ENCODE data around the gene EIF5.
A peak's percentile ranks its signal among the peaks of the same experiment; 100 is the strongest.

EIF5 gene

DNA sequence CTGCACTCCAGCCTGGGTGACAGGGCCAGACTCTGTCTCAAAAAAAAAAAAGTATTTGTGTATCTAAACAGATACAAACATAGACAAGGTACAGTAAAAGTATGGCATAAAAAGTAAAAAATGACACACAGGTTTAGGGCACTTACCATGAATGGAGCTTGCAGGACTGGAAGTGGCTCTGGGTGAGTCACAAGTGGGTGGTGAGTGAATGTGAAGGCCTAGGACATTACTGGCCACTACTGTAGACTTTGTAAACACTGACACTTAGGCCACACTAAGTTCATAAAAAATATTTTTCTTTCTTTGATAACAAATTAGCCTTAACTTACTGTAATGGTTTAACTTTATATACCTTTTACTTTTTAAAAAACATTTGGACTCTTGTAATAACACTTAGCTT lies 38.0 kb upstream of the EIF5 start:
- no peak overlapping the region for H2AFZ ChIP-seq (ENCODE audit: low read depth, low read length)

DNA sequence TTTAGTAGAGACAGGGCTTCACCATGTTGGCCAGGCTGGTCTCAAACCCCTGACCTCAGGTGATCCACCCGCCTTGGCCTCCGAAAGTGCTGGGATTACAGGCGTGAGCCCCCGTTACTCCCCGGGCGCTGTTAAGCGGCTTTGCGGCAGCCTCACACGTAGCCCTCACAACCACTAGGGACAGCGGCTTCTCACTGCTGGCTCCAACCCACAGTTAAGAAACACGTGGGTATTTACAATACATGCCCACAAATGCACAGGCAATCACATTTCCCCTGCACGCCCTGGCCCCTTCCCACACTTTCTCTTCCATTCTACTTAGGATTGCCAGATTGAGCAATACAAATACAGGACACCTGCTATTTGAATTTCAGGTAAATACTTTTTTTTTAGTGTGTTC lies 37.0 kb upstream of the EIF5 start:
- 76% methylated on average over 12 of the region's 12 CpGs for WGBS

More for the DNA sequence above, 38.0 kb upstream of the EIF5 start:
- H3K14ac ChIP-seq (ENCODE audit: low read length in 2 of 2) = no peak overlapping the region
- H2AK5ac ChIP-seq (ENCODE audit: low read length, severe bottlenecking) = no peak overlapping the region
- H3K27me3 ChIP-seq (ENCODE audit: control insufficient read depth in 1 of 2, insufficient read depth in 1 of 2, low read length in 2 of 2) = peaks cover 19 to 35% of the 10 kb centered on the region in 2 experiments
- H3K4ac ChIP-seq (ENCODE audit: low read depth in 1 of 2, low read length in 2 of 2) = no peak overlapping the region
- DNase-seq = peak; percentile 79
- no peaks in the 10 kb centered on the region for H3K9me3 ChIP-seq (ENCODE audit: control insufficient read depth, low read length)
- H3K27ac ChIP-seq (ENCODE audit: low read length, poor library complexity, severe bottlenecking) = no peak overlapping the region
- H3K23ac ChIP-seq (ENCODE audit: low read length in 2 of 2) = no peak overlapping the region
- H4K8ac ChIP-seq (ENCODE audit: low read length) = no peak overlapping the region
- H2BK12ac ChIP-seq (ENCODE audit: low read length in 2 of 2) = no peak overlapping the region
- no peak overlapping the region for H2BK15ac ChIP-seq (ENCODE audit: low read depth, poor library complexity, severe bottlenecking)
- no peak overlapping the region for H3K4me3 ChIP-seq (ENCODE audit: insufficient read depth in 1 of 2, low read depth in 1 of 2, low read length in 2 of 2)
- no peaks in the 10 kb centered on the region for H3K36me3 ChIP-seq (ENCODE audit: control insufficient read depth in 1 of 2, insufficient read depth in 2 of 2, low read depth in 1 of 2, low read length in 2 of 2)
- no peak overlapping the region for H2BK5ac ChIP-seq (ENCODE audit: low read depth, low read length, poor library complexity, severe bottlenecking)
- no peak overlapping the region for H2BK120ac ChIP-seq (ENCODE audit: low read depth, low read length)
- H3K9ac ChIP-seq (ENCODE audit: low read length) = no peak overlapping the region
- no peak overlapping the region for H4K91ac ChIP-seq (ENCODE audit: low read length)
- no peaks in the 10 kb centered on the region for H3K79me1 ChIP-seq (replicated peaks; ENCODE audit: low read length, poor library complexity, severe bottlenecking)
- H3K4me2 ChIP-seq (ENCODE audit: low read length, poor library complexity, severe bottlenecking) = no peak overlapping the region
- H3K4me1 ChIP-seq (ENCODE audit: control insufficient read depth, insufficient read depth, low read depth, low read length) = peaks cover 3% of the 10 kb centered on the region
- H3K18ac ChIP-seq (ENCODE audit: low read depth in 1 of 2, low read length in 2 of 2) = no peak overlapping the region

DNA sequence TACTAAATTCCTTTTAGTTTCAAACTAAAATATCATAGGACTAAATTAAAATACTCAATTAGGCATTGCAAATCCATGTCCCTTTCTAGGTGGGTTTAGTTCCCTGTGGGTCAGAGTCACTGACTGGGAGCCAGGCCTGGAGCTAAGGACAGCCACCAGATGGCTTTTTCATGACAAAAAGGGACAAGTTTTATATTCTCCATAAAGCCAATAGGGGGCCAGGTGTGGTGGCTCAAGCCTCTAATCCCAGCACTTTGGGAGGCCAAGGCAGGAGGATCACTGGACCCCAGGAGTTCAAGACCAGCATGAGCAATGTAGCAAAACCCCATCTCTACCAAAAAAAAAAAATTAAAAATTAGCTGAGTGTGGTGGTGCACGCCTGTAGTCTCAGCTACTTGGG lies 35.4 kb upstream of the EIF5 start:
- H3K23ac ChIP-seq (ENCODE audit: low read length in 2 of 2) = no peak overlapping the region
- no peak for DNase-seq
- H3K4me3 ChIP-seq (ENCODE audit: insufficient read depth in 1 of 2, low read depth in 1 of 2, low read length in 2 of 2) = no peak overlapping the region
- no peak overlapping the region for H3K18ac ChIP-seq (ENCODE audit: low read depth in 1 of 2, low read length in 2 of 2)
- no peak overlapping the region for H3K27ac ChIP-seq (ENCODE audit: low read length, poor library complexity, severe bottlenecking)
- H2BK15ac ChIP-seq (ENCODE audit: low read depth, poor library complexity, severe bottlenecking) = no peak overlapping the region
- no peak overlapping the region for H4K8ac ChIP-seq (ENCODE audit: low read length)
- peaks cover 3% of the 10 kb centered on the region for H3K4me1 ChIP-seq (ENCODE audit: control insufficient read depth, insufficient read depth, low read depth, low read length)
- H2BK120ac ChIP-seq (ENCODE audit: low read depth, low read length) = no peak overlapping the region
- H3K27me3 ChIP-seq (ENCODE audit: control insufficient read depth in 1 of 2, insufficient read depth in 1 of 2, low read length in 2 of 2) = peaks cover 3 to 18% of the 10 kb centered on the region in 2 experiments
- H2BK12ac ChIP-seq (ENCODE audit: low read length in 2 of 2) = no peak overlapping the region
- H3K79me1 ChIP-seq (replicated peaks; ENCODE audit: low read length, poor library complexity, severe bottlenecking) = no peaks in the 10 kb centered on the region
- H3K9me3 ChIP-seq (ENCODE audit: control insufficient read depth, low read length) = no peaks in the 10 kb centered on the region
- H2AK5ac ChIP-seq (ENCODE audit: low read length, severe bottlenecking) = no peak overlapping the region
- H2AFZ ChIP-seq (ENCODE audit: low read depth, low read length) = no peak overlapping the region
- no peaks in the 10 kb centered on the region for H3K36me3 ChIP-seq (ENCODE audit: control insufficient read depth in 1 of 2, insufficient read depth in 2 of 2, low read depth in 1 of 2, low read length in 2 of 2)
- no peak overlapping the region for H3K9ac ChIP-seq (ENCODE audit: low read length)
- H2BK5ac ChIP-seq (ENCODE audit: low read depth, low read length, poor library complexity, severe bottlenecking) = no peak overlapping the region
- H3K4me2 ChIP-seq (ENCODE audit: low read length, poor library complexity, severe bottlenecking) = no peak overlapping the region
- WGBS = 100% methylated on average over 1 of the region's 1 CpG
- H4K91ac ChIP-seq (ENCODE audit: low read length) = no peak overlapping the region
- H3K4ac ChIP-seq (ENCODE audit: low read depth in 1 of 2, low read length in 2 of 2) = no peak overlapping the region
- no peak overlapping the region for H3K14ac ChIP-seq (ENCODE audit: low read length in 2 of 2)

More for the DNA sequence above, 37.0 kb upstream of the EIF5 start:
- Histone ChIP-seq H3K9me3 (ENCODE audit: control insufficient read depth, low read length) (no peaks in the 10 kb centered on the region), H3K27me3 (ENCODE audit: control insufficient read depth in 1 of 2, insufficient read depth in 1 of 2, low read length in 2 of 2) (peaks cover 10 to 30% of the 10 kb centered on the region in 2 experiments), H4K91ac (ENCODE audit: low read length) (no peak overlapping the region), H3K9ac (ENCODE audit: low read length) (no peak overlapping the region), H2BK12ac (ENCODE audit: low read length in 2 of 2) (no peak overlapping the region), H2BK15ac (ENCODE audit: low read depth, poor library complexity, severe bottlenecking) (no peak overlapping the region), H2BK120ac (ENCODE audit: low read depth, low read length) (no peak overlapping the region), H3K4ac (ENCODE audit: low read depth in 1 of 2, low read length in 2 of 2) (no peak overlapping the region), H3K14ac (ENCODE audit: low read length in 2 of 2) (no peak overlapping the region), H3K36me3 (ENCODE audit: control insufficient read depth in 1 of 2, insufficient read depth in 2 of 2, low read depth in 1 of 2, low read length in 2 of 2) (no peaks in the 10 kb centered on the region), H2AFZ (ENCODE audit: low read depth, low read length) (no peak overlapping the region), H3K4me1 (ENCODE audit: control insufficient read depth, insufficient read depth, low read depth, low read length) (peaks cover 3% of the 10 kb centered on the region), H3K4me3 (ENCODE audit: insufficient read depth in 1 of 2, low read depth in 1 of 2, low read length in 2 of 2) (no peak overlapping the region), H2AK5ac (ENCODE audit: low read length, severe bottlenecking) (no peak overlapping the region), H3K4me2 (ENCODE audit: low read length, poor library complexity, severe bottlenecking) (no peak overlapping the region), H3K27ac (ENCODE audit: low read length, poor library complexity, severe bottlenecking) (no peak overlapping the region), H3K79me1 (replicated peaks; ENCODE audit: low read length, poor library complexity, severe bottlenecking) (no peaks in the 10 kb centered on the region), H2BK5ac (ENCODE audit: low read depth, low read length, poor library complexity, severe bottlenecking) (no peak overlapping the region), H4K8ac (ENCODE audit: low read length) (no peak overlapping the region), H3K18ac (ENCODE audit: low read depth in 1 of 2, low read length in 2 of 2) (no peak overlapping the region), H3K23ac (ENCODE audit: low read length in 2 of 2) (no peak overlapping the region)
- DNase-seq = no peak

DNA sequence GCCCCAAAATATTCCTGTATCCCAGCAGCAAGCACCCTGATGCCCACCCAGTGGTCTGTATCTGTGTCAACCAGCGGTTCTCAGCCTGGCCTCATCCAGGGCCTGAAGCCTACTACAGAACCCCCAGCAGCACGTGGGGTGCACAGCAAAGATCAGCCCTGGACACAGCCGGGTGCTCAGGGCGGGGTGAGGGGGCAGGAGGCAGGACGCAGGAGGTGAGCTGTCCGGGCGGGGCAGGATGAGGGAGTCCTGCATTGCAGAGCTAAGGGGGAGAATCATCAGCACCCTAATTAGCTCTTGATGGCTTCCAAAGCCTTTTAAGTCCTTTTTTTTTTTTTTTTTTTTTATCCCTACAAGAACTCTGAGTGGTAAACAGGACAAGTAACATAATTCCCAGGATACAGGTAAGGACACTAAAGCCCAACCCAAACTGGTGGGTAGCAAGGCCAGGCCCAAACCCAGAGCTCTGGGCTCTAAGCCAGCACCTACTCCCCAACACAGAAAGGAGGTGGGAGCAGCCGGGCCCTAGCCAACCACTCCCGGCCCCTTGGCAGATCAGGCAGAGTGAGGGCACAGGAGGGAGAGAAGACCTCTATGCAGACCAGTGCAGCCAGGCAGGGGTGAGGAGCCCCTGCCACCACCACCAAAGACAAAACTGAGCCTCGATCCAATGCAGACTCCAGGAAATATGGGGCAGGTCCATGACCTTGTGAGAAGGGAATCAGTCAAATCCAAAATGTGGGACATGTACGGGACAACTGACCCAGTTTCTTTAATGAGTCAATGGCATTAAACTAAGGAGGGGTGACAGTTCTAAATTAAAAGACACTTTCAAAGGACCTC lies 32.3 kb upstream of the EIF5 start:
- Histone ChIP-seq H3K4me3 (ENCODE audit: insufficient read depth in 1 of 2, low read depth in 1 of 2, low read length in 2 of 2) (no peak overlapping the region), H2BK120ac (ENCODE audit: low read depth, low read length) (no peak overlapping the region), H3K79me1 (replicated peaks; ENCODE audit: low read length, poor library complexity, severe bottlenecking) (no peaks in the 10 kb centered on the region), H3K4ac (ENCODE audit: low read depth in 1 of 2, low read length in 2 of 2) (no peak overlapping the region), H3K9ac (ENCODE audit: low read length) (no peak overlapping the region), H4K8ac (ENCODE audit: low read length) (no peak overlapping the region), H3K9me3 (ENCODE audit: control insufficient read depth, low read length) (no peaks in the 10 kb centered on the region), H3K14ac (ENCODE audit: low read length in 2 of 2) (no peak overlapping the region), H4K91ac (ENCODE audit: low read length) (peak overlapping the region; percentile 67), H2AFZ (ENCODE audit: low read depth, low read length) (no peak overlapping the region), H3K23ac (ENCODE audit: low read length in 2 of 2) (no peak overlapping the region), H2BK5ac (ENCODE audit: low read depth, low read length, poor library complexity, severe bottlenecking) (no peak overlapping the region), H2AK5ac (ENCODE audit: low read length, severe bottlenecking) (no peak overlapping the region), H3K27me3 (ENCODE audit: control insufficient read depth in 1 of 2, insufficient read depth in 1 of 2, low read length in 2 of 2) (peaks cover 0 to 15% of the 10 kb centered on the region in 2 experiments), H3K27ac (ENCODE audit: low read length, poor library complexity, severe bottlenecking) (no peak overlapping the region), H3K36me3 (ENCODE audit: control insufficient read depth in 1 of 2, insufficient read depth in 2 of 2, low read depth in 1 of 2, low read length in 2 of 2) (no peaks in the 10 kb centered on the region), H2BK15ac (ENCODE audit: low read depth, poor library complexity, severe bottlenecking) (no peak overlapping the region), H3K4me1 (ENCODE audit: control insufficient read depth, insufficient read depth, low read depth, low read length) (peaks cover 3% of the 10 kb centered on the region), H3K4me2 (ENCODE audit: low read length, poor library complexity, severe bottlenecking) (no peak overlapping the region), H2BK12ac (ENCODE audit: low read length in 2 of 2) (no peak overlapping the region), H3K18ac (ENCODE audit: low read depth in 1 of 2, low read length in 2 of 2) (no peak overlapping the region)
- DNase-seq = no peak
- 89% methylated on average over 9 of the region's 11 CpGs for WGBS

Data from mesenchymal stem cell (in vitro differentiated cells and primary cell).